Urinary bladder (tissue), 4 donors: ENCODE measurements around the gene FFAR3. TPM values are rescaled to one million over a fixed set of nuclear protein-coding genes. Genes with fewer than 3 reads are reported as not detected.
A peak's percentile ranks its signal among the peaks of the same experiment; 100 is the strongest.

Source experiments
- DNase-seq: peaks from one replicate; pipeline ENCODE4 v3.0.0-alpha.2; 2015; ENCODE audit errors: extremely low spot score
- H3K27ac ChIP-seq: one replicate; pipeline ENCODE4 v1.5.1; 2013; ENCODE audit warnings: low read depth, mild to moderate bottlenecking, moderate library complexity
- H3K36me3 ChIP-seq: one replicate; pipeline ENCODE4 v1.6.1; 2013; ENCODE audit warnings: mild to moderate bottlenecking, moderate library complexity; ENCODE audit not compliant: insufficient read depth
- H3K4me1 ChIP-seq: one replicate; pipeline ENCODE4 v1.6.1; 2013; ENCODE audit warnings: mild to moderate bottlenecking, moderate library complexity; ENCODE audit not compliant: insufficient read depth
- H3K4me3 ChIP-seq: one replicate; pipeline ENCODE4 v1.5.1; 2013; ENCODE audit warnings: low read depth, low read length
- WGBS: extraction: QIAGEN DNeasy Blood & Tissue Kit; methylation state at CpG from one replicate; pipeline ENCODE4 v1.1.7; 2013; 5-methylcytosine and 5-hydroxymethylcytosine counted together
- polyA plus RNA-seq: library from polyadenylated mRNA; stranded (reverse); fragments of 200-250 nt; gene quantifications from one replicate; pipeline ENCODE4 v1.2.3, GENCODE V29; 2013
- total RNA-seq: library from RNA; depleted of rRNA; stranded (reverse); fragments of >200 nt; gene quantifications from one replicate; pipeline ENCODE4 v1.2.3, GENCODE V29; 2014
- donor health status: healthy with polysubstance abuse.
- donor health status: healthy.

FFAR3 gene
- total RNA-seq, result 0.16 TPM
- 0.68 TPM for polyA plus RNA-seq

GRCh38 chr19:35357867-35358573 is at the start of gene FFAR3:
FFAR3 (plus strand) TSS chr19:35358460; CDS start chr19:35358891, 431 bp downstream.
- Histone ChIP-seq H3K4me3 (no peak within 1 kb of the TSS), H3K27ac (no peak within 1 kb of the TSS), H3K4me1 (no peaks in the 10 kb centered on the region), H3K36me3 (no peaks in the 10 kb centered on the region)
- 50% methylated on average over 18 of the region's 18 CpGs for WGBS
- no peak for DNase-seq

- 88% methylated on average over 7 of the region's 7 CpGs for WGBS
- no peaks in the 10 kb centered on the region for H3K4me1 ChIP-seq
- no peaks in the 10 kb centered on the region for H3K36me3 ChIP-seq
- H3K27ac ChIP-seq, result no peak overlapping the region
- no peak for DNase-seq
- H3K4me3 ChIP-seq, result no peak overlapping the region
Measured at GRCh38 chr19:35308910-35309309, 49.4 kb upstream of the FFAR3 start.

- Histone ChIP-seq H3K27ac (no peak overlapping the region), H3K36me3 (no peaks in the 10 kb centered on the region), H3K4me1 (no peaks in the 10 kb centered on the region), H3K4me3 (no peak overlapping the region)
- WGBS, result 59% methylated on average over 47 of the region's 47 CpGs
- peak; percentile 66 for DNase-seq
Measured at GRCh38 chr19:35309481-35310279, 48.6 kb upstream of the FFAR3 start.

DNA sequence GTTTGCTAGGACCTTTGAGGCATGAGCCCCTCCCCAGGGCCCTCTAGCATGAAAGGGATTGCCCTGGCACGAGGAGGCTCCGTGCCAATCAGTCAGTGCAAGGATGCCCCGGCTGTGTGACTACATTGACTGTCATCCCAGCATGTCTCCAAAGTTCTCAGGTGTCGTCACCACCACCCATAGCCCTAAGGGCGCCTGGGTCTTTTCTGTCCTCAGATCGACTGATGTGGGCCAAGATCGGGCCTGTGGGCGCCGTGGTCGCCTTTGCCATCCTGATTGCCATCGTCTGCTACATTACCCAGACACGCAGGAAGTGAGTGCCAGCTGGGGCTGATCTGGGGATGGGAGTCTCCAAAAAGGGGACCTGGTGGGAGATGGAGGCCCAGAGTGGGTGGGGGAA is 47.9 kb upstream of the FFAR3 start:
- Histone ChIP-seq H3K36me3 (no peaks in the 10 kb centered on the region), H3K4me3 (no peak overlapping the region), H3K4me1 (no peaks in the 10 kb centered on the region), H3K27ac (no peak overlapping the region)
- WGBS, result 90% methylated on average over 12 of the region's 12 CpGs
- DNase-seq, result no peak

GRCh38 chr19:35310811-35311465 is 47.3 kb upstream of the FFAR3 start:
- Histone ChIP-seq H3K4me1 (no peaks in the 10 kb centered on the region), H3K27ac (no peak overlapping the region), H3K36me3 (no peaks in the 10 kb centered on the region), H3K4me3 (no peak overlapping the region)
- 94% methylated on average over 10 of the region's 10 CpGs for WGBS
- DNase-seq, result no peak

DNA sequence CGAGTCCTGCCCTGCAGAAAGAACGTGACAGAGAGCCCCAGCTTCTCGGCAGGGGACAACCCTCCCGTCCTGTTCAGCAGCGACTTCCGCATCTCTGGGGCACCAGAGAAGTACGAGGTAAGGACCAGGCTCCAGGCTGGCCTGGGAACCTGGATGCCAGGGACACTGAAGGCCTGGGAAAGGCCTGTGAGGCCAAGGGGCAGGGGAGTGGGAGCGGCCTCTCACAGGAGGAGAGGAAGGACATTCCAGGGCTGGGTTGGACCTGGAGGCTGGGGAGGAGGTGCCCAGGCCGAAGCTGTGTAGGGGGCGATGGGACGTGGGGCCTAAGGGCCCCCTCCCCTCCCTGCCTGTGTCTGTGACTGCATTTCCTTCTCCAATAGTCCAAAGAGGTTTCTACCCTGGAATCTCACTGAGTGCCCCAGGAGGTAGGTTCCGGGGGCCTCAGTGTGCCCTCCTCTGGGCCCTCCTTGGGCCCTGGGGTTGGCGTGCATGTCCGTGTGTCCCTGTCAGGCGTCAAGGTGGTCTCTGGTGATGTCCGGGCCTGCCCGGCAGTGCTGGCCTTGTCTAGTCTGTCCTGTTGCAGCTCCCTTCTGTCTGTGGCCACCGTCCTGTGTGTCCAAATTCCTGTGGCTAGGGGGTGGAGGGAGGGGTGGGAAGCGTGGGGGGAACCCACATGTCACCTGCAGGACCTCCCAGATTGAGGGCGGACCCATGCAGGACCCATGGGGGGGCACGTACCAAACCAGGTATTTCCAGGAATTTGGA is 46.2 kb upstream of the FFAR3 start:
- WGBS, result 88% methylated on average over 21 of the region's 21 CpGs
- no peak for DNase-seq
- Histone ChIP-seq H3K4me1 (no peaks in the 10 kb centered on the region), H3K4me3 (no peak overlapping the region), H3K27ac (no peak overlapping the region), H3K36me3 (no peaks in the 10 kb centered on the region)

DNA sequence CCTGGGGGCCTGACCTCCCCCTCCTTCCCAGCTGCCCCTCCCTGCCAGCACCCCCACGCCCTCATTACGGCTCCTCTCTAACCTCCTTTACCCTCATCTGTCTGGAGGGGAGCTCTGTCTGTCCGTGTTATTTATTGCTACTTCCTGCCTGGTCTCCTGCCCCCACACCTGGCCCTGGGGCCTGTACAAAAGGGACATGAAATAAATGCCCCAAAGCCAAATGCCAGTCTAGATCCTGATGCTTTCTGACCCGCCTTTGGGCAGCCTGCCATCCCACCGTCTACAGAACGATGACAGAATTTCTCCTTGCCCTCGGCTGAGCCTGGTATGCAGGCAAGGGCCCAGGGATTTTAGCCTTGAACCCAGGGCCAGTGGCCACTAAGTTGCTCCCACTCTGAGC is 44.7 kb upstream of the FFAR3 start:
- 48% methylated on average over 7 of the region's 7 CpGs for WGBS
- no peaks in the 10 kb centered on the region for H3K36me3 ChIP-seq
- H3K4me3 ChIP-seq, result no peak overlapping the region
- H3K4me1 ChIP-seq, result no peaks in the 10 kb centered on the region
- no peak for DNase-seq
- no peak overlapping the region for H3K27ac ChIP-seq

GRCh38 chr19:35314031-35314430 is 44.2 kb upstream of the FFAR3 start:
- no peak for DNase-seq
- Histone ChIP-seq H3K4me1 (no peaks in the 10 kb centered on the region), H3K27ac (no peak overlapping the region), H3K36me3 (no peaks in the 10 kb centered on the region), H3K4me3 (no peak overlapping the region)
- WGBS, result 89% methylated on average over 8 of the region's 8 CpGs

DNA sequence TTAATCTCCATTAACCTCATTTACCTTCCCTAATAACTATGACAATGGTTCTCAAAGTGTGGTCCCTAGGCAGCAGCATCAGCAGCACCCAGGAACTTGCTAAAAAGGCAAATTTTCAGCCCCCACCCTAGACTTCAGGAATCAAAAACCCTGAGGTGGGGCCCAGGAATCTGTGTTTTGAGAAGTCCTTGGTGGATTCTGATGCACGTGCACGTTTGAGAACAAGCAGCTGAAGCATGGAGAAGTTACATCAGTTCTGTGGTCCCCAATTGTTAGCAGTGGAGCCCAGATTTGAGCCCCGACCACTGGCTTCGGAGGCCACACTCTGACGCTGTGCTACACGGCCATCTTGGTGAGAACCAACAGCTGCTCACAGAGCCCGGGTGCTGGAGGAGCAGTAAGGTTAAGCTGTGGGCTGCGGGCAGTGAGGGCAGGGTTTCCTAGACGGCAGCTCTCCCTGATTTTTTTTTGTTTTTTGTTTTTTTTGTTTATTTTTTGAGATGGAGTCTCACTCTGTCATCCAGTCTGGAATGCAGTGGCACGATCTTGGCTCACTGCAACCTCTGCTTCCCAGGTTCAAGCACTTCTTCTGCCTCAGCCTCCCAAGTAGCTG is 43.3 kb upstream of the FFAR3 start:
- 83% methylated on average over 10 of the region's 10 CpGs for WGBS
- no peak overlapping the region for H3K4me3 ChIP-seq
- no peaks in the 10 kb centered on the region for H3K36me3 ChIP-seq
- no peak for DNase-seq
- no peaks in the 10 kb centered on the region for H3K4me1 ChIP-seq
- H3K27ac ChIP-seq, result no peak overlapping the region

DNA sequence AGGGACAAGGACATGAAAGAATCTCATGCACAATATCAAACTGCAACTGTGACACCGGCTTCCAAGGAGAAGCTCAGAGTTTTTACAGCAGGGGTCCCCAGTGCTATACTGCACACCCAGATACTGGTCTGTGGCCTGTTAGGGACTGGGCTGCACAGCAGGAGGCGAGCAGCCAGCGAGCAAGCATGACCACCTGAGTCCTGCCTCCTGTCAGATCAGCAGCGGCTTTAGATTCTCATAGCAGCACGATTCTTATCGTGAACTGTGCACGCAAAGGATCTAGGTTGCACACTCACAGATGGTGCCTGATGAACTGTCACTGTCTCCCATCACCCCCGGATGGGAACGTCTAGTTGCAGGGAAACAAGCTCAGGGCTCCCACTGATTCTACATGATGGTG is 42.4 kb upstream of the FFAR3 start:
- Histone ChIP-seq H3K36me3 (no peaks in the 10 kb centered on the region), H3K4me3 (no peak overlapping the region), H3K4me1 (no peaks in the 10 kb centered on the region), H3K27ac (no peak overlapping the region)
- 44% methylated on average over 9 of the region's 9 CpGs for WGBS
- no peak for DNase-seq

GRCh38 chr19:35316560-35316959 is 41.7 kb upstream of the FFAR3 start:
- WGBS, result 72% methylated on average over 9 of the region's 9 CpGs

DNA sequence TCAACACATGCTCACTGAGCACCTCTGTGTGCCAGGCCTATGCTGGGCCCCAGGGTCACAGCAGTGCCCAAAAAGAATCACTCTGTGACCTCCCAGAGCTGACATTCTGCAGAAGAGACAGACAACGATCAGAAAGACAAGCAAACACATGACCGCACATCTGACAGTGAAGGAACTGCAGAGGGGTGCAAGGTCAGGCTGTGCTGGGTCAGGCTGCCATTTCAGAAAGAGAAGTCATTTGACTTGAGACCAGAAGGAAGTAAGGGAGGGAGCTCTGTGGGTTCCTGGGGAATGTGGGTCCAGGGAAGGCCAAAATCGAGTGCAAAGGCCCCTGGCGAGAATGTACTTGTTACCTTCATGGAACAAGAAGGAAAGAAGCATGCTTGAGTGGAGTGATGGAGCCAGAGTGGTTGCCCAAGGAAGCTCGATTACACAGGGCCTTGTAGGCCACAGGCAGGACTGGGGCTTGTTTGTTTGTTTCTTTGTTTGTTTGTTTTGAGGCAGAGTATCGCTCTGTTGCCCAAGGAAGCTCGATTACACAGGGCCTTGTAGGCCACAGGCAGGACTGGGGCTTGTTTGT is 40.7 kb upstream of the FFAR3 start:
- DNase-seq, result no peak
- Histone ChIP-seq H3K4me3 (no peak overlapping the region), H3K27ac (no peak overlapping the region), H3K36me3 (no peaks in the 10 kb centered on the region), H3K4me1 (no peaks in the 10 kb centered on the region)
- 74% methylated on average over 7 of the region's 7 CpGs for WGBS

More at GRCh38 chr19:35316560-35316959, 41.7 kb upstream of the FFAR3 start:
- Histone ChIP-seq H3K36me3 (no peaks in the 10 kb centered on the region), H3K27ac (no peak overlapping the region), H3K4me1 (no peaks in the 10 kb centered on the region), H3K4me3 (no peak overlapping the region)
- DNase-seq, result no peak
